NCI-H1436 treated with DMSO at 0.1 percent for 48 hours (cell line): ENCODE results near the gene CHRNA5.

Experiments used
- DNase-seq: peaks from one replicate; lab custom pipeline; 2025; lab: John Stamatoyannopoulos, UW

CHRNA5 gene

GRCh38 chr15:78640527-78641101 lies 75.3 kb downstream of the CHRNA5 start:
- DNase-seq: no peak

GRCh38 chr15:78641102-78641748 lies 75.9 kb downstream of the CHRNA5 start, which contains the start of gene CHRNB4:
Gene CHRNB4 (minus strand): TSS chr15:78641210. CDS start chr15:78641133, 77 bp downstream.
- no peak for DNase-seq

GRCh38 chr15:78641749-78642275 lies 76.5 kb downstream of the CHRNA5 start:
- DNase-seq: no peak

DNA sequence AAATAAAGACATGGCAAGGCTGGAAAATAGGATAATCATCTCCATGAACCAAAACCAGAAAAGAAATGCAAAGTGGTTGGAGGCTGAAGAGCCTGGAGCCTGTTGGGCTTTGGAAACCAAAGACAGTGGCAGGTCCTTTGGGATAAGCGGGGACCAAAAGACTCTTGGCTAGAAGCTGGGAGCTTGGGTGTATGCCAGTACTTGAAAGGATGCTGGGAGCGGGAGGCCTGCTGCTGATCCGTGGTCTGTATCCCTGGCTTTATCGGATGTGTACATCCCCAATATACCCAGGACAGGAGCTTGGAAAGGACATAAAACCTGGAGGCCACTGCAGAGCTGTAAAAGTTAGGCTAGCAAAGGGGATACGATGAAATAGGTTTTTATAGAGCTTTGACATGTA lies 77.0 kb downstream of the CHRNA5 start:
- DNase-seq: no peak
